Measurements from ENCODE around the gene REC8.

The REC8 gene

DNA sequence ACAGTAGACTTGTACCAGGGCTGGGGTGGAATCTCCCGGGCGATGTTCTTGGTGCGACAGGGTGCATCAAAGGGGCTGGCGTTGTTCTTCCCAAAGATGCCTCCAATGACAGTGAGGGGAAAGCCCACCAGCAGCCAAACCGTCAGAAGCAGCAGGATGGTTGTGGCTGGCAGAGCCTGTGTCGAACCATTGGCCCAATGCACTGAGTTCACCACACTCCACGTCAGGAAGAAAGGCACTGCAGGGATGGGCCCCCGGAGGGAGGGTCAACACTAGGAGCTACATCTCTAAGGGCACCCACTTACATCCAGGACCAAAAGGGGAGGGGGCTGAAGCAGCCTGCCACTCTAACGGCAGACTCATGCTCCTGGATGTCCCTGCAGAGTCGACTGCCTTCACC lies 18.5 kb downstream of the REC8 start:
- peaks cover 44% of the 10 kb centered on the region for H3K36me3 ChIP-seq (ENCODE audit: insufficient read depth, low read length)
- peaks cover 9% of the 10 kb centered on the region; the same call in 1 of the 2 replicates for H4K20me1 ChIP-seq (ENCODE audit: insufficient read depth, low read length)
- H3K4me3 ChIP-seq (ENCODE audit: low read depth in 1 of 2, low read length in 2 of 2) = no peak overlapping the region
- H3K27me3 ChIP-seq (ENCODE audit: insufficient read depth, low read length, poor library complexity) = no peaks in the 10 kb centered on the region
- H3K9ac ChIP-seq (ENCODE audit: low read depth, low read length) = no peak overlapping the region
- no peak overlapping the region for H3K27ac ChIP-seq (ENCODE audit: low read length)
- DNase-seq (no peak), ATAC-seq (ENCODE audit: insufficient read depth, low read depth) (no peak)
- no peak for TF ChIP-seq EZH2 (IDR thresholded peaks at IDR 0.05; ENCODE audit: borderline replicate concordance, low read depth, low read length, severe bottlenecking)
- TF ChIP-seq, protein P1, sequence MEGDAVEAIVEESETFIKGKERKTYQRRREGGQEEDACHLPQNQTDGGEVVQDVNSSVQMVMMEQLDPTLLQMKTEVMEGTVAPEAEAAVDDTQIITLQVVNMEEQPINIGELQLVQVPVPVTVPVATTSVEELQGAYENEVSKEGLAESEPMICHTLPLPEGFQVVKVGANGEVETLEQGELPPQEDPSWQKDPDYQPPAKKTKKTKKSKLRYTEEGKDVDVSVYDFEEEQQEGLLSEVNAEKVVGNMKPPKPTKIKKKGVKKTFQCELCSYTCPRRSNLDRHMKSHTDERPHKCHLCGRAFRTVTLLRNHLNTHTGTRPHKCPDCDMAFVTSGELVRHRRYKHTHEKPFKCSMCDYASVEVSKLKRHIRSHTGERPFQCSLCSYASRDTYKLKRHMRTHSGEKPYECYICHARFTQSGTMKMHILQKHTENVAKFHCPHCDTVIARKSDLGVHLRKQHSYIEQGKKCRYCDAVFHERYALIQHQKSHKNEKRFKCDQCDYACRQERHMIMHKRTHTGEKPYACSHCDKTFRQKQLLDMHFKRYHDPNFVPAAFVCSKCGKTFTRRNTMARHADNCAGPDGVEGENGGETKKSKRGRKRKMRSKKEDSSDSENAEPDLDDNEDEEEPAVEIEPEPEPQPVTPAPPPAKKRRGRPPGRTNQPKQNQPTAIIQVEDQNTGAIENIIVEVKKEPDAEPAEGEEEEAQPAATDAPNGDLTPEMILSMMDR (IDR thresholded peaks at IDR 0.05; ENCODE audit: borderline replicate concordance, extremely low read depth, low read length, poor library complexity, severe bottlenecking) = no peak
- H3K4me2 ChIP-seq (ENCODE audit: insufficient read depth, low read length) = no peak overlapping the region
- H3K9me3 ChIP-seq (ENCODE audit: insufficient read depth, low read length, severe bottlenecking) = no peaks in the 10 kb centered on the region
- peaks cover 66% of the 10 kb centered on the region for H3K4me1 ChIP-seq (ENCODE audit: insufficient read depth, low read length)
- H2AFZ ChIP-seq (ENCODE audit: low read depth, low read length) = no peak overlapping the region
- H3K79me2 ChIP-seq (ENCODE audit: insufficient read depth, low read length) = peaks cover 51% of the 10 kb centered on the region

DNA sequence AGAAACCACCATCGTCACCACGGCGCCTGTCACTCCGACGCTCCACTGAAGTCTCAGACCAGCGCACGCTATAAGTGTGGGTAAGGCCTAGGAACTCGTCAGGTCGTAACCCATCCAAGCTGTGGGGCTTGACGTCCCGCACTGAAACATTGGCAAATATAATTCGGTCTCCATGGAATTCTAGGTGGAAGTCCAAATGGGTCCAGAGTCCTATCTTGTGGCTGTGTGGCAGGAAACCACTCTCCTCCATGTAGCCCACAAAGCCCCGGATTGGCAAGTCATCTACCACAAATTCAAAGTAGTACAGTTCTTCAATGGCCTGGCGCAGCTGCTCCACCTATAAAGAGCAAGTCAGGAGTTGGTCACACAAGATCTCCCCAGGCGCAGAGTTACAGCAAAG lies 21.1 kb downstream of the REC8 start:
- Histone ChIP-seq H3K79me2 (ENCODE audit: insufficient read depth, low read length) (peaks cover 52% of the 10 kb centered on the region), H3K4me2 (ENCODE audit: insufficient read depth, low read length) (peak overlapping the region; percentile 16; the same call in 1 of the 2 replicates), H4K20me1 (ENCODE audit: insufficient read depth, low read length) (no peaks in the 10 kb centered on the region), H3K9ac (ENCODE audit: low read depth, low read length) (no peak overlapping the region), H3K4me3 (ENCODE audit: low read depth in 1 of 2, low read length in 2 of 2) (no peak overlapping the region), H3K4me1 (ENCODE audit: insufficient read depth, low read length) (peaks cover 66% of the 10 kb centered on the region), H3K9me3 (ENCODE audit: insufficient read depth, low read length, severe bottlenecking) (no peaks in the 10 kb centered on the region), H3K27me3 (ENCODE audit: insufficient read depth, low read length, poor library complexity) (no peaks in the 10 kb centered on the region), H3K36me3 (ENCODE audit: insufficient read depth, low read length) (peaks cover 26% of the 10 kb centered on the region), H3K27ac (ENCODE audit: low read length) (no peak overlapping the region), H2AFZ (ENCODE audit: low read depth, low read length) (no peak overlapping the region)
- ATAC-seq (ENCODE audit: insufficient read depth, low read depth) = no peak
- TF ChIP-seq, protein P1 (IDR thresholded peaks at IDR 0.05; ENCODE audit: borderline replicate concordance, extremely low read depth, low read length, poor library complexity, severe bottlenecking) = no peak
- no peak for TF ChIP-seq EZH2 (IDR thresholded peaks at IDR 0.05; ENCODE audit: borderline replicate concordance, low read depth, low read length, severe bottlenecking)
- no peak for DNase-seq

GRCh38 chr14:24194186-24194872 lies 22.4 kb downstream of the REC8 start:
- peak overlapping the region; percentile 57 to 68; a peak in 3 of 4 replicates for H3K4me3 ChIP-seq (ENCODE audit: low read depth in 1 of 2, low read length in 2 of 2)
- peaks cover 55% of the 10 kb centered on the region for H3K4me1 ChIP-seq (ENCODE audit: insufficient read depth, low read length)
- no peaks in the 10 kb centered on the region for H3K27me3 ChIP-seq (ENCODE audit: insufficient read depth, low read length, poor library complexity)
- ATAC-seq (ENCODE audit: insufficient read depth, low read depth) (no peak), DNase-seq (no peak)
- peaks cover 48% of the 10 kb centered on the region for H3K79me2 ChIP-seq (ENCODE audit: insufficient read depth, low read length)
- H3K27ac ChIP-seq (ENCODE audit: low read length) = peak overlapping the region; percentile 92
- no peaks in the 10 kb centered on the region for H3K9me3 ChIP-seq (ENCODE audit: insufficient read depth, low read length, severe bottlenecking)
- peak overlapping the region; percentile 96 for H3K9ac ChIP-seq (ENCODE audit: low read depth, low read length)
- no peaks in the 10 kb centered on the region for H4K20me1 ChIP-seq (ENCODE audit: insufficient read depth, low read length)
- no peak for TF ChIP-seq EZH2 (IDR thresholded peaks at IDR 0.05; ENCODE audit: borderline replicate concordance, low read depth, low read length, severe bottlenecking)
- TF ChIP-seq, protein P1 (IDR thresholded peaks at IDR 0.05; ENCODE audit: borderline replicate concordance, extremely low read depth, low read length, poor library complexity, severe bottlenecking) = no peak
- peak overlapping the region; percentile 69 for H3K4me2 ChIP-seq (ENCODE audit: insufficient read depth, low read length)
- peaks cover 26% of the 10 kb centered on the region for H3K36me3 ChIP-seq (ENCODE audit: insufficient read depth, low read length)
- H2AFZ ChIP-seq (ENCODE audit: low read depth, low read length) = peak overlapping the region; percentile 96

All from DND-41 (cell line).